K562 treated with DMSO at 1 percent for 48 hours (cell line): ENCODE measurements around the gene ATP5MC3. TPM values are rescaled to one million over a fixed set of nuclear protein-coding genes. Genes with fewer than 3 reads are reported as not detected.

Experiments
- total RNA-seq: library from RNA; unstranded; fragments of 300-600 nt; gene quantifications from 2 replicates; pipeline ENCODE4 v1.2.3, GENCODE V29; 2022; ENCODE audit warnings: low replicate concordance; ENCODE audit errors: extremely low read depth

Gene ATP5MC3
- not detected in 2 replicates for total RNA-seq

DNA sequence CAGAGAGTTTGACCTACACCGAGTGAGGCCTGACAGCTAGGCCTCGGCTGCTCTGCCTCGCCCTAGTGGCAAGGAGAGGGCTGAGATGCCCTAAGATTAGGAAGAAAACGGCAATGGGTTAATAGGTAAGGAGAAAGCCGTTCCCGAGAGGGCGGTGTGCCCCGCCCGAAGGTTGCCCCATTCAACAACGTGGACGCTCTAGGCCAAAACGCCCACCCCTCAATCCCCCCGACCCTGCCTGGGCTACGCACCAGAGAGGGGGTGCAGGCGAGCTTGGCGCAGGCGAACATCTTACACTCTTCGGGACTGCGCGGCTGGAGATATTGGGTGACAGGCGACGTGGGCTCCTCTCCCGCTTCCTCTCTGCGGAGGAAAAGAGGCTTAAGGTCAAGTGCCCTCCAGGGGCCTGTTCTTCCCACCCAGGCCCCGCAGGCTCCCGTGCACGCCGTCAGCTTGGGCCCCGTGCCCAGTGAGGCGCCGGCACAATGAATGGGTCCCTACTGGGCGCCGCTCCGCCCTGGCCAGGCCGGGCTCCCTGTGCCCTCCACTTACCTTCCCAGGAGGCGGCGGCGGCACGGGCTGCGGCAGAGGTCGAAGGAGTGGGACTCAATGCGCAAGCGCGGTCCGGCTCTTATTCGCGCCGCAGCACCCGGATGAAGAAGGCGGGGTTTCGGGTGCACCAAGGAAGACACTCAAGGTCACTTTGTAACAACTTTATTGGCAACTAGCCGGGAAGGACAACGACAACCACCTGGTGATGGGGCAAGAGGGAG lies at the start of gene ATP5MC3:
TSS of gene ATP5MC3 (minus strand) at position 607 of the 773 bp plus-strand sequence. CDS start at position 290, 317 bp downstream.

DNA sequence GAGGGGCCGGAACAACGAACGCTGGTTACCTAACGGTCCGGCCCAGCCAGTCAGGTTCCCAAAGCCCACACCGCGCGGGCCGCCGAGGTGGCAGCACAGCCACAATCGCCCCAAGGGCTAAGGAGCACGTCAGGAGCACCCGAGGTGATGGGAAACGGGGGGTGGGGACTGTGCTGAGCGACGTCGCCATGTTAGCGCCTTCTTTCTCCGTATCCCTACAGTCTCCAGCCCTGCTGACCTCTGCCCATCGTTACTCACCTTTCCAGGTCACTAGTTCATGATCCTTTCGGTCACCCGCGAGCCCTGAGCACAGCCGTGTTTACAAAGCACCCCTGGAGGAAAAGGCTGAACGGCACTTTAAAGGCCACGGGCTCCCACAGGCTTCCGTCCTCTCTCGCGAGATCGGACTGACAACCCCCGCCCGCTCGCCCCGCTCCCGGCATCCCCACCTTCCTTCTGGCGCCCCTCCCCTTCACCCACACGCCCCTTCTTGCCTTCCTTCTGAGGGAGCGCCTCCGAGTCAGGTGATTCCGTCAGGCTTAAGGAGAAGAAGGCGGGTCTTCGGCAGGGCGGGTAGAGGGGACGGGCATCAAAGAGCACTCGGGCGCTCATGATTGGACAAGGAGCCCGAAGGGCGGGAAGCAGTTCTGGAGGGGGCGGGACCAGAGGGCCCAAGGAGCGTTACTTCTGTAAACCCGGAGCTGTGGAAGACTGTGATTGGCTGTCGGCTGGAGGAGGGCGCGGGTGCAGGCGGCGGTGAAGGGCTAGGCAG lies 13.5 kb downstream of the ATP5MC3 start, which contains the start of gene ATF2:
TSS of gene ATF2 (minus strand) at position 412 of the 772 bp plus-strand sequence. CDS start 31,760 bp downstream, outside the sequence.

Other genes starting within 250 kb of the ATP5MC3 start
- gene CHN1, start 176.3 kb downstream of the ATP5MC3 start, total RNA-seq, result not detected in 2 replicates
- not detected in 2 replicates for gene ATF2, start 13.5 kb downstream of the ATP5MC3 start, total RNA-seq